Spleen (tissue), 7 donors: ENCODE results near the gene FBXO34.

Experiments used
- CTCF ChIP-seq, 11 experiments: fragments of 200-600 bp in 7 of 11; fragments of 450-650 bp in 4 of 11; sonication (generic) in 4 of 11; IDR thresholded peaks in 8 of 11; conservative IDR thresholded peaks in 3 of 11; 1 replicate in 7 of 11; 2 replicates in 4 of 11; pipeline versions ENCODE4 v1.4.0 to v1.8.0; 2016 to 2021; ENCODE audit warnings: antibody characterized with exemption in 11 of 11, inconsistent platforms in 4 of 11, mild to moderate bottlenecking in 1 of 11
- POLR2AphosphoS5 ChIP-seq, 3 donors: sonication (generic); formaldehyde crosslinking; IDR thresholded peaks; one replicate each; pipeline ENCODE4 v1.5.1; 2017; ENCODE audit warnings: antibody characterized with exemption in 3 of 3
- donor health status: DM: no; HTN: no; CAD: no; lungs with moderate emphysema.
- donor health status: DM: no; HTN: no; CAD: no.
- donor health status: DM: no; HTN: no; CAD: no.

- TF ChIP-seq POLR2AphosphoS5 (IDR thresholded peaks at IDR 0.05): no peak
- TF ChIP-seq CTCF (IDR thresholded peaks at IDR 0.05 in 8 of 11, conservative IDR thresholded peaks at IDR 0.05 in 3 of 11): no peak
Measured at GRCh38 chr14:55221968-55222367, 49.3 kb upstream of the FBXO34 start.
